NCI-H1048 (cell line): Measurements from ENCODE around the gene SLC10A3.

Source experiments
- DNase-seq: peaks from one replicate; lab custom pipeline; 2025; lab: John Stamatoyannopoulos, UW

Gene SLC10A3

GRCh38 chrX:154463611-154464220, 26.7 kb downstream of the SLC10A3 start:
- no peak for DNase-seq

GRCh38 chrX:154462396-154462795, 28.0 kb downstream of the SLC10A3 start:
- DNase-seq = no peak

GRCh38 chrX:154460326-154460725, 30.1 kb downstream of the SLC10A3 start:
- no peak for DNase-seq

- no peak for DNase-seq
These were observed 30.6 kb downstream of the SLC10A3 start for GRCh38 chrX:154459832-154460231.

- no peak for DNase-seq
These were observed 31.3 kb downstream of the SLC10A3 start for GRCh38 chrX:154458954-154459778.

GRCh38 chrX:154458116-154458953, 32.1 kb downstream of the SLC10A3 start, which contains the start of gene PLXNA3:
Gene PLXNA3 (plus strand): TSS chrX:154458281. CDS start chrX:154460184, 1,903 bp downstream.
- DNase-seq = no peak

- peak; percentile 1 for DNase-seq
These were observed 32.8 kb downstream of the SLC10A3 start for GRCh38 chrX:154457491-154458115.

- DNase-seq = no peak
These were observed 37.6 kb downstream of the SLC10A3 start for GRCh38 chrX:154452823-154453222.

GRCh38 chrX:154450312-154450711, 40.1 kb downstream of the SLC10A3 start:
- DNase-seq = no peak

- DNase-seq = no peak
These were observed 40.8 kb downstream of the SLC10A3 start for GRCh38 chrX:154449618-154450017.

- no peak for DNase-seq
These were observed 41.9 kb downstream of the SLC10A3 start for GRCh38 chrX:154448484-154448883.

- no peak for DNase-seq
These were observed 44.0 kb downstream of the SLC10A3 start for GRCh38 chrX:154446430-154446829.

GRCh38 chrX:154445776-154446175, 44.7 kb downstream of the SLC10A3 start:
- DNase-seq = no peak

GRCh38 chrX:154444755-154445246, 45.6 kb downstream of the SLC10A3 start:
- no peak for DNase-seq

GRCh38 chrX:154443992-154444754, 46.3 kb downstream of the SLC10A3 start, which contains the start of gene FAM50A:
Gene FAM50A (plus strand): TSS chrX:154444141. CDS start chrX:154444236, 95 bp downstream.
- DNase-seq = peak; percentile 25

GRCh38 chrX:154443479-154443910, 46.9 kb downstream of the SLC10A3 start:
- no peak for DNase-seq

GRCh38 chrX:154441984-154442707, 48.3 kb downstream of the SLC10A3 start:
- no peak for DNase-seq

GRCh38 chrX:154441564-154441963, 48.9 kb downstream of the SLC10A3 start:
- DNase-seq = no peak

GRCh38 chrX:154440623-154441357, 49.6 kb downstream of the SLC10A3 start:
- no peak for DNase-seq
